ENCODE data around the gene DLGAP1. TPM values are rescaled to one million over a fixed set of nuclear protein-coding genes. Genes with fewer than 3 reads are reported as not detected.

Gene DLGAP1
- total RNA-seq, 4 donors from 2014 or later = 0.22 to 1.5 (median 0.56) TPM

GRCh38 chr18:3950668-3951404 lies 504.3 kb downstream of the DLGAP1 start:
- WGBS, 2 donors (ENCODE audit: low coverage in 1 of 2) = 66 to 93% methylated on average over 2 to 3 of the region's 3 CpGs
- H3K9me3 ChIP-seq = no peaks in the 10 kb centered on the region
- no peak overlapping the region for H3K27ac ChIP-seq
- ATAC-seq = no peak
- H3K27me3 ChIP-seq = no peaks in the 10 kb centered on the region
- TF ChIP-seq EP300 (IDR thresholded peaks at IDR 0.05) (no peak), POLR2A (IDR thresholded peaks at IDR 0.05) (no peak), POLR2AphosphoS5 (IDR thresholded peaks at IDR 0.05) (no peak), CTCF (IDR thresholded peaks at IDR 0.05) (no peak)
- no peaks in the 10 kb centered on the region for H3K4me1 ChIP-seq
- H3K4me3 ChIP-seq = no peak overlapping the region
- H3K36me3 ChIP-seq = no peaks in the 10 kb centered on the region

- H3K36me3 ChIP-seq = no peaks in the 10 kb centered on the region
- no peak for ATAC-seq
- no peaks in the 10 kb centered on the region for H3K27me3 ChIP-seq
- H3K4me3 ChIP-seq = no peak overlapping the region
- no peaks in the 10 kb centered on the region for H3K4me1 ChIP-seq
- no peak for TF ChIP-seq POLR2A (IDR thresholded peaks at IDR 0.05)
- TF ChIP-seq CTCF (IDR thresholded peaks at IDR 0.05) = no peak
- no peak for TF ChIP-seq POLR2AphosphoS5 (IDR thresholded peaks at IDR 0.05)
- TF ChIP-seq EP300 (IDR thresholded peaks at IDR 0.05) = no peak
- no peaks in the 10 kb centered on the region for H3K9me3 ChIP-seq
- H3K27ac ChIP-seq = no peak overlapping the region
Observed at GRCh38 chr18:3948958-3949357, 506.1 kb downstream of the DLGAP1 start.

GRCh38 chr18:3947383-3947782 lies 507.7 kb downstream of the DLGAP1 start:
- Histone ChIP-seq H3K36me3 (no peaks in the 10 kb centered on the region), H3K4me3 (no peak overlapping the region), H3K9me3 (no peaks in the 10 kb centered on the region), H3K27me3 (no peaks in the 10 kb centered on the region), H3K27ac (no peak overlapping the region), H3K4me1 (no peaks in the 10 kb centered on the region)
- no peak for ATAC-seq
- 80 to 83% methylated on average over 3 of the region's 3 CpGs for WGBS, 2 donors (ENCODE audit: low coverage in 1 of 2)
- TF ChIP-seq POLR2AphosphoS5 (IDR thresholded peaks at IDR 0.05) = no peak
- no peak for TF ChIP-seq POLR2A (IDR thresholded peaks at IDR 0.05)
- TF ChIP-seq CTCF (IDR thresholded peaks at IDR 0.05) = no peak
- TF ChIP-seq EP300 (IDR thresholded peaks at IDR 0.05) = no peak

- H3K4me3 ChIP-seq = no peak overlapping the region
- WGBS, 2 donors (ENCODE audit: low coverage in 1 of 2) = 29% methylated on average over 1 of the region's 1 CpG
- H3K27me3 ChIP-seq = no peaks in the 10 kb centered on the region
- no peak for ATAC-seq
- H3K27ac ChIP-seq = no peak overlapping the region
- H3K4me1 ChIP-seq = no peaks in the 10 kb centered on the region
- H3K36me3 ChIP-seq = no peaks in the 10 kb centered on the region
- no peak for TF ChIP-seq CTCF (IDR thresholded peaks at IDR 0.05)
- TF ChIP-seq POLR2A (IDR thresholded peaks at IDR 0.05) = no peak
- TF ChIP-seq POLR2AphosphoS5 (IDR thresholded peaks at IDR 0.05) = no peak
- no peak for TF ChIP-seq EP300 (IDR thresholded peaks at IDR 0.05)
- peaks cover 0 to 9% (median 0%) of the 10 kb centered on the region in 3 donors for H3K9me3 ChIP-seq
Observed at GRCh38 chr18:3935305-3935704, 519.8 kb downstream of the DLGAP1 start.

DNA sequence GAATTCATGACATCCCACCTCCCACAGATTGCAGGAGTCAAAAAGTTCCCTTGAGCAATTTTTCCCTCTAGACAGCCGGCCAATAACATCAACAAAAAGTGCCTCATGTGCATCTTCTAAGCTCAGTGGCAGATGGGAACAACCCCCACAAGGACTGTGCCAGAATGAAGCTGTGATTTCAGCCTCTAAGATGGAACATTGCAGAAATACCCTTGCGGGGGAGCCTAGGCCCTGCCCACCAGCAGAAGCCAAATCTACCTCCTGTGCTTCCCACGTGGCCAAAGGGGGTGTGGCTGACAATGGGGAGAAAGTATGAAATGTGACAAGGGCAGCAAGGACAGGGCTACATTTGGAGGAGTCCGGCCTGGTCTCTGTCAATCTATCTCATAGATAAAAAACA lies 522.8 kb downstream of the DLGAP1 start:
- no peaks in the 10 kb centered on the region for H3K36me3 ChIP-seq
- H3K27me3 ChIP-seq = no peaks in the 10 kb centered on the region
- ATAC-seq = no peak
- H3K4me3 ChIP-seq = no peak overlapping the region
- no peaks in the 10 kb centered on the region for H3K9me3 ChIP-seq
- H3K27ac ChIP-seq = no peak overlapping the region
- TF ChIP-seq POLR2A (IDR thresholded peaks at IDR 0.05) (no peak), POLR2AphosphoS5 (IDR thresholded peaks at IDR 0.05) (no peak), EP300 (IDR thresholded peaks at IDR 0.05) (no peak), CTCF (IDR thresholded peaks at IDR 0.05) (no peak)
- H3K4me1 ChIP-seq = no peaks in the 10 kb centered on the region
- 41% methylated on average over 2 of the region's 4 CpGs; no CpG with 5 or more reads in 1 of the 2 donors for WGBS, 2 donors (ENCODE audit: low coverage in 1 of 2)

All from gastroesophageal sphincter (tissue), 4 donors.